ENCODE results near the gene IMPA2.
"Not testable (repeated sequence)": the region's sequence is repeated elsewhere in the genome, so short reads cannot be mapped to it uniquely, and the experiment has no call there.

Gene IMPA2

DNA sequence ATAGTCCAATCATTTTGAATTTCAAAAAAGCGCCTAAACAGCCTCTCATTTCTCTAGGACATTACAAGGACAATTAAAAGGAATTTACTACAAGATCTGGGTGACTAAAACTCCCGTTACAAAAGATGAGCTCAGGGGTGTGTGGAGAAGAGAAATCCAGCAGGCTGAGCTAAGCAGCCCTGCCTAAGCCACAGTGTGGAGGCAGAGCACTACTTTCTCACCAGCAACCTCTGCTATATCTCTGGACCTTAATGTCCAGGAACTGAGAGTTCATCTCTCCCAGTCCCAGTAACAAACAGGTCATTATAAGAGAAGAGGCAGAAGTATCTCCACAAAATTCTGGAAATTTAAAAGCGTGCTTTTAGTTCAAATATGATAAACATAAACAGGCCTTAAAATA lies 93.4 kb downstream of the IMPA2 start:
- H3K9me3 ChIP-seq (ENCODE audit: insufficient read depth, low read depth, low read length) = no peaks in the 10 kb centered on the region
- H4K91ac ChIP-seq (ENCODE audit: low read depth, low read length) = no peak overlapping the region
- no peak overlapping the region for H2BK5ac ChIP-seq (ENCODE audit: low read depth, low read length, poor library complexity)
- no peak overlapping the region for H3K18ac ChIP-seq (ENCODE audit: low read length)
- no peak overlapping the region for H2BK120ac ChIP-seq (ENCODE audit: insufficient read depth, low read length, poor library complexity)
- DNase-seq = no peak
- H3K36me3 ChIP-seq (ENCODE audit: control insufficient read depth in 1 of 2, insufficient read depth in 2 of 2, low read length in 2 of 2) = no peaks in the 10 kb centered on the region
- H3K4ac ChIP-seq (ENCODE audit: low read depth, low read length) = no peak overlapping the region
- H3K4me2 ChIP-seq (ENCODE audit: low read length) = no peak overlapping the region
- no peak overlapping the region for H2BK12ac ChIP-seq (ENCODE audit: low read length)
- H4K12ac ChIP-seq (ENCODE audit: low read depth, low read length) = no peak overlapping the region
- no peak overlapping the region for H2AFZ ChIP-seq (ENCODE audit: insufficient read depth, low read length, poor library complexity)
- whole genome bisulfite sequencing (ENCODE audit: extremely low coverage, insufficient coverage, insufficient read length) = no CpG with 5 or more reads among the region's 3 CpGs
- no peak overlapping the region for H4K8ac ChIP-seq (ENCODE audit: low read depth, low read length)
- no peaks in the 10 kb centered on the region for H3K4me1 ChIP-seq (ENCODE audit: control insufficient read depth in 1 of 2, insufficient read depth in 2 of 2, low read length in 2 of 2)
- no peak overlapping the region for H3K9ac ChIP-seq (ENCODE audit: low read length)
- H3K23ac ChIP-seq (ENCODE audit: low read length) = no peak overlapping the region
- H3K27ac ChIP-seq (ENCODE audit: low read depth, low read length) = no peak overlapping the region
- no peaks in the 10 kb centered on the region for H3K79me1 ChIP-seq (ENCODE audit: low read length)
- no peaks in the 10 kb centered on the region for H3K79me2 ChIP-seq (ENCODE audit: control insufficient read depth, insufficient read depth, low read length, poor library complexity)
- H3K27me3 ChIP-seq (ENCODE audit: insufficient read depth, low read length) = no peaks in the 10 kb centered on the region
- H3K4me3 ChIP-seq (ENCODE audit: low read depth, low read length) = no peak overlapping the region
- H2AK5ac ChIP-seq (ENCODE audit: low read length) = no peak overlapping the region
- H3K14ac ChIP-seq (ENCODE audit: low read length) = no peak overlapping the region

GRCh38 chr18:12076424-12077140 lies 95.3 kb downstream of the IMPA2 start:
- WGBS (ENCODE audit: extremely low coverage, insufficient coverage, insufficient read length) = no CpG with 5 or more reads among the region's 59 CpGs
- no peak overlapping the region for H3K14ac ChIP-seq (ENCODE audit: low read length)
- no peak overlapping the region for H2BK5ac ChIP-seq (ENCODE audit: low read depth, low read length, poor library complexity)
- no peaks in the 10 kb centered on the region for H3K4me1 ChIP-seq (ENCODE audit: control insufficient read depth in 1 of 2, insufficient read depth in 2 of 2, low read length in 2 of 2)
- H3K18ac ChIP-seq (ENCODE audit: low read length) = no peak overlapping the region
- no peak overlapping the region for H2BK120ac ChIP-seq (ENCODE audit: insufficient read depth, low read length, poor library complexity)
- peak overlapping the region; percentile 53 for H3K4me2 ChIP-seq (ENCODE audit: low read length)
- no peak overlapping the region for H3K4me3 ChIP-seq (ENCODE audit: low read depth, low read length)
- no peak overlapping the region for H3K27ac ChIP-seq (ENCODE audit: low read depth, low read length)
- H3K23ac ChIP-seq (ENCODE audit: low read length) = no peak overlapping the region
- no peaks in the 10 kb centered on the region for H3K79me2 ChIP-seq (ENCODE audit: control insufficient read depth, insufficient read depth, low read length, poor library complexity)
- H3K9ac ChIP-seq (ENCODE audit: low read length) = no peak overlapping the region
- no peak overlapping the region for H4K8ac ChIP-seq (ENCODE audit: low read depth, low read length)
- H2BK12ac ChIP-seq (ENCODE audit: low read length) = no peak overlapping the region
- H2AK5ac ChIP-seq (ENCODE audit: low read length) = no peak overlapping the region
- no peak overlapping the region for H3K4ac ChIP-seq (ENCODE audit: low read depth, low read length)
- H3K36me3 ChIP-seq (ENCODE audit: control insufficient read depth in 1 of 2, insufficient read depth in 2 of 2, low read length in 2 of 2) = no peaks in the 10 kb centered on the region
- H2AFZ ChIP-seq (ENCODE audit: insufficient read depth, low read length, poor library complexity) = no peak overlapping the region
- H3K27me3 ChIP-seq (ENCODE audit: insufficient read depth, low read length) = no peaks in the 10 kb centered on the region
- no peak overlapping the region for H4K12ac ChIP-seq (ENCODE audit: low read depth, low read length)
- DNase-seq = peak; percentile 24 to 69
- H3K9me3 ChIP-seq (ENCODE audit: insufficient read depth, low read depth, low read length) = no peaks in the 10 kb centered on the region
- no peaks in the 10 kb centered on the region for H3K79me1 ChIP-seq (ENCODE audit: low read length)
- H4K91ac ChIP-seq (ENCODE audit: low read depth, low read length) = no peak overlapping the region

- not testable (repeated sequence) for H3K23ac ChIP-seq (ENCODE audit: low read length); H2BK120ac ChIP-seq (ENCODE audit: insufficient read depth, low read length, poor library complexity); H3K4me3 ChIP-seq (ENCODE audit: low read depth, low read length); H4K91ac ChIP-seq (ENCODE audit: low read depth, low read length); H3K9ac ChIP-seq (ENCODE audit: low read length); H3K27me3 ChIP-seq (ENCODE audit: insufficient read depth, low read length); H3K27ac ChIP-seq (ENCODE audit: low read depth, low read length); H3K4me1 ChIP-seq (ENCODE audit: control insufficient read depth in 1 of 2, insufficient read depth in 2 of 2, low read length in 2 of 2); H3K79me2 ChIP-seq (ENCODE audit: control insufficient read depth, insufficient read depth, low read length, poor library complexity); DNase-seq; H3K9me3 ChIP-seq (ENCODE audit: insufficient read depth, low read depth, low read length); H2AK5ac ChIP-seq (ENCODE audit: low read length); H2BK12ac ChIP-seq (ENCODE audit: low read length); H3K79me1 ChIP-seq (ENCODE audit: low read length); H4K12ac ChIP-seq (ENCODE audit: low read depth, low read length); H4K8ac ChIP-seq (ENCODE audit: low read depth, low read length); H3K14ac ChIP-seq (ENCODE audit: low read length); H2AFZ ChIP-seq (ENCODE audit: insufficient read depth, low read length, poor library complexity); H3K4me2 ChIP-seq (ENCODE audit: low read length); H3K18ac ChIP-seq (ENCODE audit: low read length); H2BK5ac ChIP-seq (ENCODE audit: low read depth, low read length, poor library complexity); H3K4ac ChIP-seq (ENCODE audit: low read depth, low read length); H3K36me3 ChIP-seq (ENCODE audit: control insufficient read depth in 1 of 2, insufficient read depth in 2 of 2, low read length in 2 of 2)
- no CpG with 5 or more reads among the region's 4 CpGs for WGBS (ENCODE audit: extremely low coverage, insufficient coverage, insufficient read length)
Observed at GRCh38 chr18:12077994-12078393, 96.7 kb downstream of the IMPA2 start.

DNA sequence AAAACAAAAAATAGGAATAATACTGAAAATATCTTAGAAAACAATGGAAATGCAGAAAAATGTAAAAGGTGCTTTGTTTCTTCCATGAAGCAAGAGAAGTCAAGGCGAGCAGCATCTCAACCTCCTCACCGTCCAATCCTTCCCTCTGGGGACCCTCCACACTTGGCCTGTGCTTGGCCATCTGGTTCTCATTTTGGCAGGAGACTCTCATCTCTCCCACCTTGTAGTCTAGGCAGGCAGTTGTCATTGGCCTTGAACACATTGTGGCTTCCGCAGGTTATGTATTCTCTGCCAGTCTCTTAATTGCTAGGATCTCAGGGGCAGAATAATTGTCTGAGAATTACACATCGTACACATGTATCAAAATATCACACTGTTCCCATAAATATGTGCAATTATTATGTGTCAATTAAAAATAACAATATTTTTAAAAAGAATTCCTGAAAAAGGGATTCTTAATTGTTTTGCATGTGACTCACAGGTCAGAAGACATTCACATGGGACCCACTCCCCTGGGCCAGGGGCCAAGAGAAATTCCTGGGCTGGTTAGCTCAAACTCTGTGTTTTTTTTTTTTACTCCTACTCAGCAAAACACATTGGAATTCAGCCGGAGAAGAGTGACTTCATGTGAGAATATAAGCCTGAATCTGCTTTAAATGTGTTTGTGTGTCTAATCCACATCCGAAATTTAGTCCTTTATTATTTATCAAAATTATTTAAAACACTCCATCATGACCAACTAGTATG lies 98.4 kb downstream of the IMPA2 start:
- no peak overlapping the region for H3K23ac ChIP-seq (ENCODE audit: low read length)
- no peak for DNase-seq
- no CpG with 5 or more reads among the region's 6 CpGs for WGBS (ENCODE audit: extremely low coverage, insufficient coverage, insufficient read length)
- no peak overlapping the region for H2BK120ac ChIP-seq (ENCODE audit: insufficient read depth, low read length, poor library complexity)
- H2AFZ ChIP-seq (ENCODE audit: insufficient read depth, low read length, poor library complexity) = no peak overlapping the region
- no peaks in the 10 kb centered on the region for H3K36me3 ChIP-seq (ENCODE audit: control insufficient read depth in 1 of 2, insufficient read depth in 2 of 2, low read length in 2 of 2)
- H3K4me1 ChIP-seq (ENCODE audit: control insufficient read depth in 1 of 2, insufficient read depth in 2 of 2, low read length in 2 of 2) = no peaks in the 10 kb centered on the region
- H4K8ac ChIP-seq (ENCODE audit: low read depth, low read length) = no peak overlapping the region
- H3K79me1 ChIP-seq (ENCODE audit: low read length) = no peaks in the 10 kb centered on the region
- H3K14ac ChIP-seq (ENCODE audit: low read length) = no peak overlapping the region
- no peak overlapping the region for H2BK5ac ChIP-seq (ENCODE audit: low read depth, low read length, poor library complexity)
- H2AK5ac ChIP-seq (ENCODE audit: low read length) = no peak overlapping the region
- no peak overlapping the region for H3K18ac ChIP-seq (ENCODE audit: low read length)
- H3K27me3 ChIP-seq (ENCODE audit: insufficient read depth, low read length) = no peaks in the 10 kb centered on the region
- H3K27ac ChIP-seq (ENCODE audit: low read depth, low read length) = no peak overlapping the region
- no peak overlapping the region for H3K4me2 ChIP-seq (ENCODE audit: low read length)
- no peak overlapping the region for H3K4me3 ChIP-seq (ENCODE audit: low read depth, low read length)
- H4K12ac ChIP-seq (ENCODE audit: low read depth, low read length) = no peak overlapping the region
- no peak overlapping the region for H3K4ac ChIP-seq (ENCODE audit: low read depth, low read length)
- H3K9ac ChIP-seq (ENCODE audit: low read length) = peak overlapping the region; percentile 56
- H4K91ac ChIP-seq (ENCODE audit: low read depth, low read length) = no peak overlapping the region
- H3K9me3 ChIP-seq (ENCODE audit: insufficient read depth, low read depth, low read length) = no peaks in the 10 kb centered on the region
- no peaks in the 10 kb centered on the region for H3K79me2 ChIP-seq (ENCODE audit: control insufficient read depth, insufficient read depth, low read length, poor library complexity)
- no peak overlapping the region for H2BK12ac ChIP-seq (ENCODE audit: low read length)
